GM13977 (cell line): ENCODE results near the gene HSPB3.

Source experiments
- DNase-seq: peaks from one replicate; pipeline ENCODE4 v3.0.0; 2012; ENCODE audit warnings: low spot score
- CTCF ChIP-seq: IDR thresholded peaks from 2 replicates; pipeline ENCODE4 v1.5.1; 2012; ENCODE audit warnings: mild to moderate bottlenecking, control low read depth; ENCODE audit not compliant: insufficient read depth; ENCODE audit errors: extremely low read depth, missing control alignments
- in situ Hi-C: fragments of 300-500 bp; cut with MboI; formaldehyde crosslinking; loops from one replicate; pipeline ENCODE4 v1.12.0; 2022; ENCODE audit warnings: low sequenced_read_pairs, low pct_unique_long_range_greater_than_20kb, mixed read lengths, inconsistent platforms; ENCODE audit not compliant: unreplicated experiment

HSPB3 gene

GRCh38 chr5:54462281-54462680 is 6.8 kb downstream of the HSPB3 start:
- no peak for TF ChIP-seq CTCF
- DNase-seq = no peak
- in situ Hi-C loops = no loop called here

- TF ChIP-seq CTCF = no peak
- in situ Hi-C loops = no loop called here
- no peak for DNase-seq
Observed at GRCh38 chr5:54463713-54464112, 8.2 kb downstream of the HSPB3 start.

- peak; percentile 34 for DNase-seq
- TF ChIP-seq CTCF = no peak
- in situ Hi-C loops = no loop called here
Observed at GRCh38 chr5:54469622-54470021, 14.1 kb downstream of the HSPB3 start.

- TF ChIP-seq CTCF = no peak
- in situ Hi-C loops = no loop called here
- no peak for DNase-seq
Observed at GRCh38 chr5:54470128-54470527, 14.6 kb downstream of the HSPB3 start.

GRCh38 chr5:54470677-54471076 is 15.2 kb downstream of the HSPB3 start:
- DNase-seq = no peak
- in situ Hi-C loops = no loop called here
- no peak for TF ChIP-seq CTCF

- in situ Hi-C loops = no loop called here
- TF ChIP-seq CTCF = no peak
- DNase-seq = no peak
Observed at GRCh38 chr5:54471398-54471797, 15.9 kb downstream of the HSPB3 start.

- in situ Hi-C loops = no loop called here
- TF ChIP-seq CTCF = no peak
- no peak for DNase-seq
Observed at GRCh38 chr5:54476682-54477081, 21.2 kb downstream of the HSPB3 start.
